B cell (primary cell): ENCODE measurements around the gene MAN1A2.

Source experiments
- CTCF ChIP-seq: fragments of 200-600 bp; IDR thresholded peaks from one replicate; pipeline ENCODE4 v1.8.0; 2022; ENCODE audit warnings: antibody characterized with exemption, mild to moderate bottlenecking
- EZH2 ChIP-seq: IDR thresholded peaks from 2 replicates; pipeline ENCODE4 v1.6.1; 2012; ENCODE audit warnings: borderline replicate concordance, low read depth, mild to moderate bottlenecking, moderate library complexity, low read length; ENCODE audit not compliant: insufficient read depth, poor library complexity, severe bottlenecking

- TF ChIP-seq CTCF (no peak), EZH2 (no peak)
These were observed 31.7 kb upstream of the MAN1A2 start for GRCh38 chr1:117335376-117336086.
